Measurements from ENCODE around the gene CHMP1B.

- TF ChIP-seq CTCF (conservative IDR thresholded peaks at IDR 0.05 in 1 of 2, IDR thresholded peaks at IDR 0.05 in 1 of 2; ENCODE audit: low read depth in 1 of 2, low read length in 2 of 2): no peak
- no peak for TF ChIP-seq EZH2 (IDR thresholded peaks at IDR 0.05; ENCODE audit: low read length, missing control alignments)
Observed at GRCh38 chr18:11802586-11802985, 48.6 kb upstream of the CHMP1B start.
